Endothelial cell of umbilical vein (primary cell): ENCODE data around the gene CD83. TPM values are rescaled to one million over a fixed set of nuclear protein-coding genes. Genes with fewer than 3 reads are reported as not detected.
"Not testable (repeated sequence)": the region's sequence is repeated elsewhere in the genome, so short reads cannot be mapped to it uniquely, and the experiment has no call there.

ENCODE experiments used
- BruUV-seq: library from RNA; stranded (reverse); fragments of 400-500 nt; replicated peaks from 2 replicates; lab custom pipeline; 2021; lab: Mats Ljungman, UMichigan
- CTCF ChIA-PET: fragments of 300-600, 350-600 bp; sonication (Branson Sonifier 250); formaldehyde crosslinking; loops from one replicate; lab custom pipeline; 2021; ENCODE audit warnings: antibody characterized with exemption, inconsistent platforms; lab: Charles Lee
- POLR2A ChIA-PET: fragments of 300-600, 350-600 bp; sonication (Branson Sonifier 250); formaldehyde crosslinking; loops from one replicate; lab custom pipeline; 2021; ENCODE audit warnings: antibody characterized with exemption, inconsistent platforms; lab: Charles Lee
- DNase-seq: peaks from one replicate; pipeline ENCODE4 v3.0.0-alpha.2; 2011; ENCODE audit warnings: low read depth, low spot score
- FAIRE-seq: peaks from 2 replicates; lab custom pipeline; 2011; peaks lifted over from hg19 to GRCh38; lab: Jason Lieb, UNC
- H2AFZ ChIP-seq: 2 replicates; pipeline ENCODE4 v1.6.0; 2012; ENCODE audit warnings: low read depth, low read length, control low read depth, inconsistent platforms
- H3K27ac ChIP-seq: 2 replicates; pipeline ENCODE4 v1.5.1; 2011; ENCODE audit warnings: low read depth, mild to moderate bottlenecking, control low read depth, low read length, moderate library complexity; ENCODE audit not compliant: insufficient read depth
- H3K27me3 ChIP-seq, 2 experiments: 2 replicates each; pipeline versions ENCODE4 v1.6.0 to v1.6.1; 2011; ENCODE audit warnings: low read length in 2 of 2, mixed read lengths in 1 of 2; ENCODE audit not compliant: control insufficient read depth in 2 of 2, insufficient read depth in 2 of 2
- H3K36me3 ChIP-seq, 2 experiments: 2 replicates in 1 of 2; 3 replicates in 1 of 2; pipeline ENCODE4 v1.5.1; 2011; ENCODE audit warnings: low read length in 2 of 2, mild to moderate bottlenecking in 1 of 2, moderate library complexity in 1 of 2; ENCODE audit not compliant: control insufficient read depth in 2 of 2, insufficient read depth in 2 of 2; ENCODE audit errors: extremely low read depth in 1 of 2
- H3K4me1 ChIP-seq: 3 replicates; pipeline ENCODE4 v1.5.1; 2011; ENCODE audit warnings: mild to moderate bottlenecking, low read length; ENCODE audit not compliant: control insufficient read depth, insufficient read depth; ENCODE audit errors: extremely low read depth
- H3K4me2 ChIP-seq: 2 replicates; pipeline ENCODE4 v1.6.1; 2011; ENCODE audit warnings: low read length, control low read depth, mixed read lengths; ENCODE audit not compliant: insufficient read depth
- H3K4me3 ChIP-seq, 3 experiments: fragments of 200-600 bp in 1 of 3; sonication (generic), shearing (Covaris generic) in 1 of 3; replicated peaks in 1 of 3; 2 replicates each; pipeline ENCODE4 v1.5.1; 2011 to 2016; ENCODE audit warnings: control low read depth in 3 of 3, low read length in 3 of 3, mild to moderate bottlenecking in 2 of 3, inconsistent platforms in 1 of 3, low read depth in 1 of 3, moderate library complexity in 1 of 3; ENCODE audit not compliant: insufficient read depth in 1 of 3
- H3K79me2 ChIP-seq: 2 replicates; pipeline ENCODE4 v1.6.0; 2012; ENCODE audit warnings: low read length, inconsistent platforms; ENCODE audit not compliant: control insufficient read depth, insufficient read depth
- H3K9ac ChIP-seq: replicated peaks from 2 replicates; pipeline ENCODE3; 2011; ENCODE audit warnings: low read length, control low read depth; ENCODE audit not compliant: insufficient read depth; ENCODE audit errors: extremely low read depth
- H3K9me1 ChIP-seq: replicated peaks from 3 replicates; pipeline ENCODE4 v1.6.0; 2011; ENCODE audit warnings: mild to moderate bottlenecking, low read length; ENCODE audit not compliant: control insufficient read depth, insufficient read depth; ENCODE audit errors: extremely low read depth
- H3K9me3 ChIP-seq: replicated peaks from 2 replicates; pipeline ENCODE4 v1.5.1; 2012; ENCODE audit warnings: low read length, inconsistent platforms; ENCODE audit not compliant: control insufficient read depth, insufficient read depth
- H4K20me1 ChIP-seq: replicated peaks from 2 replicates; pipeline ENCODE3; 2011; ENCODE audit warnings: mild to moderate bottlenecking, low read length; ENCODE audit not compliant: control insufficient read depth, insufficient read depth; ENCODE audit errors: extremely low read depth
- EZH2 ChIP-seq: IDR thresholded peaks from 2 replicates; pipeline ENCODE4 v1.6.1; 2012; ENCODE audit warnings: borderline replicate concordance, low read depth, mild to moderate bottlenecking, moderate library complexity, low read length, inconsistent platforms; ENCODE audit not compliant: severe bottlenecking
- FOS ChIP-seq: IDR thresholded peaks from 2 replicates; pipeline ENCODE4 v1.6.1; 2011; ENCODE audit warnings: mild to moderate bottlenecking, low read length, moderate library complexity, borderline replicate concordance; ENCODE audit not compliant: insufficient read depth
- GATA2 ChIP-seq: IDR thresholded peaks from 2 replicates; pipeline ENCODE4 v1.7.0; 2011; ENCODE audit warnings: low read depth, mild to moderate bottlenecking, moderate library complexity, mixed read lengths, low read length; ENCODE audit not compliant: insufficient read length, insufficient read depth
- JUN ChIP-seq: IDR thresholded peaks from 2 replicates; pipeline ENCODE4 v1.6.1; 2011; ENCODE audit warnings: borderline replicate concordance, low read depth; ENCODE audit not compliant: insufficient read length, insufficient read depth
- MYC ChIP-seq: IDR thresholded peaks from one replicate; pipeline ENCODE4 v1.6.1; 2011; ENCODE audit warnings: mild to moderate bottlenecking, low read depth, low read length
- POLR2A ChIP-seq: IDR thresholded peaks from 2 replicates; pipeline ENCODE4 v1.6.1; 2012; ENCODE audit warnings: low read depth, mild to moderate bottlenecking, control low read depth, low read length
- POLR2AphosphoS5 ChIP-seq: IDR thresholded peaks from 2 replicates; pipeline ENCODE4 v1.6.1; 2012; ENCODE audit warnings: low read depth, mild to moderate bottlenecking, control low read depth, low read length, moderate library complexity; ENCODE audit not compliant: insufficient read depth
- dilution Hi-C: fragments of 300-500 bp; cut with MboI; formaldehyde crosslinking; loops from one replicate; pipeline ENCODE4 v1.15.0; 2019; ENCODE audit warnings: low sequenced_read_pairs; ENCODE audit not compliant: extremely low pct_ligation_motif_present
- intact Hi-C: fragments of 100-400 bp; cut with micrococcal nuclease; formaldehyde crosslinking; loops from one replicate; pipeline ENCODE4 v1.10.0; 2022
- polyA plus RNA-seq, 4 experiments: library from polyadenylated mRNA; depleted of rRNA in 3 of 4; stranded (reverse) in 3 of 4; unstranded in 1 of 4; fragments of >200 nt; gene quantifications; 2 replicates each; pipeline versions ENCODE4 v1.2.1 to v1.2.3, GENCODE V29; 2011 to 2012; ENCODE audit warnings: missing spikeins in 1 of 4
- total RNA-seq: library from RNA; stranded (reverse); gene quantifications from 2 replicates; pipeline ENCODE4 v1.2.3, GENCODE V29; 2021
- TF ChIP-seq, protein P1 (sequence below), 2 donors: IDR thresholded peaks; 1 replicate in 1 of 2; 2 replicates in 1 of 2; pipeline ENCODE4 v1.5.1; 2011; ENCODE audit warnings: low read length in 2 of 2, mild to moderate bottlenecking in 2 of 2, moderate library complexity in 2 of 2, control low read depth in 1 of 2, inconsistent platforms in 1 of 2, low read depth in 1 of 2; ENCODE audit not compliant: insufficient read depth in 1 of 2; ENCODE audit errors: extremely low read depth in 1 of 2
- TF ChIP-seq, protein P2 (sequence below): IDR thresholded peaks from 2 replicates; pipeline ENCODE4 v1.6.1; 2011; ENCODE audit not compliant: insufficient read depth, insufficient read length

The CD83 gene
- total and polyA plus RNA-seq, 2 donors (not counting 3 experiments of a cell fraction or from before 2014, with no cell fraction given) = 0.40 to 0.46 TPM

DNA sequence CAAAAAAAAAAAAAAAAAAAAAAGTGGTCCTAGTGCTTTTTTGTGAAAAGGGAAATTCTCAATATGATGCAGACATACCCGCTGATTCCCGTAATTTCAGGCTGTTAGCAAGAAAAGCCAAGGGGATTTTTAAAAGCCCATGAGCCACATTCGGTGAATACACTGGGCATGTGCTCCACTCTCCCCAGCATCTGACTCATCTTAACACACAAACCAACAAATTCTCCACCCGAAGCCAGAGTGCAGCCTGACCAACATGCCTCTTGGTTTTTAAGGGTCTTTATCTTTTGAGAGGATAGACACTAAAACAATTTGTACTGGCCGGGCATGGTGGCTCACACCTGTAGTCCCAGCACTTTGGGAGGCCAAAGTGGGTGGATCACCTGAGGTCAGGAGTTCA lies 45.5 kb upstream of the CD83 start:
- Histone ChIP-seq H3K9me3 (no peaks in the 10 kb centered on the region), H3K36me3 (no peaks in the 10 kb centered on the region), H4K20me1 (no peaks in the 10 kb centered on the region), H3K27ac (no peak overlapping the region), H3K9me1 (no peaks in the 10 kb centered on the region), H3K9ac (no peak overlapping the region), H3K79me2 (no peaks in the 10 kb centered on the region), H3K4me2 (no peak overlapping the region), H3K27me3 (no peaks in the 10 kb centered on the region), H3K4me3 (no peak overlapping the region), H3K4me1 (peaks cover 2% of the 10 kb centered on the region), H2AFZ (no peak overlapping the region)
- CTCF ChIA-PET = interaction anchor here (1.0 to 1.1 kb wide), 2 partner anchors 9 to 11 kb away, joined by 4 read pairs; no protein-coding TSS in a partner anchor
- no peak for TF ChIP-seq GATA2
- no peak for TF ChIP-seq FOS
- TF ChIP-seq POLR2A = no peak
- TF ChIP-seq, protein P1, sequence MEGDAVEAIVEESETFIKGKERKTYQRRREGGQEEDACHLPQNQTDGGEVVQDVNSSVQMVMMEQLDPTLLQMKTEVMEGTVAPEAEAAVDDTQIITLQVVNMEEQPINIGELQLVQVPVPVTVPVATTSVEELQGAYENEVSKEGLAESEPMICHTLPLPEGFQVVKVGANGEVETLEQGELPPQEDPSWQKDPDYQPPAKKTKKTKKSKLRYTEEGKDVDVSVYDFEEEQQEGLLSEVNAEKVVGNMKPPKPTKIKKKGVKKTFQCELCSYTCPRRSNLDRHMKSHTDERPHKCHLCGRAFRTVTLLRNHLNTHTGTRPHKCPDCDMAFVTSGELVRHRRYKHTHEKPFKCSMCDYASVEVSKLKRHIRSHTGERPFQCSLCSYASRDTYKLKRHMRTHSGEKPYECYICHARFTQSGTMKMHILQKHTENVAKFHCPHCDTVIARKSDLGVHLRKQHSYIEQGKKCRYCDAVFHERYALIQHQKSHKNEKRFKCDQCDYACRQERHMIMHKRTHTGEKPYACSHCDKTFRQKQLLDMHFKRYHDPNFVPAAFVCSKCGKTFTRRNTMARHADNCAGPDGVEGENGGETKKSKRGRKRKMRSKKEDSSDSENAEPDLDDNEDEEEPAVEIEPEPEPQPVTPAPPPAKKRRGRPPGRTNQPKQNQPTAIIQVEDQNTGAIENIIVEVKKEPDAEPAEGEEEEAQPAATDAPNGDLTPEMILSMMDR (IDR thresholded peaks at IDR 0.05; ENCODE audit: extremely low read depth in 1 of 2, insufficient read depth in 1 of 2, low read depth in 1 of 2, low read length in 2 of 2) = no peak
- TF ChIP-seq, protein P2, sequence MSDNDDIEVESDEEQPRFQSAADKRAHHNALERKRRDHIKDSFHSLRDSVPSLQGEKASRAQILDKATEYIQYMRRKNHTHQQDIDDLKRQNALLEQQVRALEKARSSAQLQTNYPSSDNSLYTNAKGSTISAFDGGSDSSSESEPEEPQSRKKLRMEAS = no peak
- no peak for TF ChIP-seq JUN
- TF ChIP-seq MYC = no peak
- TF ChIP-seq POLR2AphosphoS5 = no peak
- no peak for TF ChIP-seq EZH2
- POLR2A ChIA-PET = no interaction called here
- FAIRE-seq = no peak
- dilution Hi-C loops = no loop called here
- no peak for DNase-seq
- intact Hi-C loops = no loop called here
- no TSS peak for BruUV-seq

- H3K79me2 ChIP-seq, H3K36me3 ChIP-seq, H4K20me1 ChIP-seq, H3K4me3 ChIP-seq, dilution Hi-C loops, BruUV-seq, H3K27ac ChIP-seq, H3K9me1 ChIP-seq, FAIRE-seq, DNase-seq, H3K4me2 ChIP-seq, H3K27me3 ChIP-seq, POLR2A ChIA-PET, H3K9me3 ChIP-seq, intact Hi-C loops, H3K4me1 ChIP-seq, H3K9ac ChIP-seq, H2AFZ ChIP-seq: not testable (repeated sequence)
- CTCF ChIA-PET = interaction anchor here (1.2 to 2.1 kb wide), 3 partner anchors 149 to 165 kb away, joined by 3 to 10 read pairs (median 3); partner anchors contain the start of gene RNF182
These were observed 43.8 kb upstream of the CD83 start for GRCh38 chr6:14073561-14074354.
